Measurements from ENCODE around the gene GPC3.
"Not testable (repeated sequence)": the region's sequence is repeated elsewhere in the genome, so short reads cannot be mapped to it uniquely, and the experiment has no call there.

Gene GPC3

GRCh38 chrX:133630362-133630761, 355.0 kb downstream of the GPC3 start:
- Histone ChIP-seq H3K27me3 (replicated peaks; ENCODE audit: control insufficient read depth, insufficient read depth, low read length) (no peaks in the 10 kb centered on the region), H3K36me3 (ENCODE audit: control insufficient read depth, insufficient read depth, low read length) (no peaks in the 10 kb centered on the region), H3K4me3 (replicated peaks; ENCODE audit: low read depth, low read length) (no peak overlapping the region)
- TF ChIP-seq CTCF (IDR thresholded peaks at IDR 0.05; ENCODE audit: insufficient read depth, low read length, poor library complexity, severe bottlenecking) = no peak
- DNase-seq (ENCODE audit: extremely low read depth, insufficient read length) = no peak

GRCh38 chrX:133627673-133628072, 357.7 kb downstream of the GPC3 start:
- TF ChIP-seq CTCF (IDR thresholded peaks at IDR 0.05; ENCODE audit: insufficient read depth, low read length, poor library complexity, severe bottlenecking) = no peak
- Histone ChIP-seq H3K4me3 (replicated peaks; ENCODE audit: low read depth, low read length) (no peak overlapping the region), H3K36me3 (ENCODE audit: control insufficient read depth, insufficient read depth, low read length) (no peaks in the 10 kb centered on the region), H3K27me3 (replicated peaks; ENCODE audit: control insufficient read depth, insufficient read depth, low read length) (no peaks in the 10 kb centered on the region)
- no peak for DNase-seq (ENCODE audit: extremely low read depth, insufficient read length)

- DNase-seq (ENCODE audit: extremely low read depth, insufficient read length); H3K36me3 ChIP-seq (ENCODE audit: control insufficient read depth, insufficient read depth, low read length); H3K27me3 ChIP-seq (replicated peaks; ENCODE audit: control insufficient read depth, insufficient read depth, low read length); H3K4me3 ChIP-seq (replicated peaks; ENCODE audit: low read depth, low read length): not testable (repeated sequence)
Measured at GRCh38 chrX:133621384-133621783, 364.0 kb downstream of the GPC3 start.

GRCh38 chrX:133611676-133612075, 373.7 kb downstream of the GPC3 start:
- Histone ChIP-seq H3K36me3 (ENCODE audit: control insufficient read depth, insufficient read depth, low read length) (no peaks in the 10 kb centered on the region), H3K4me3 (replicated peaks; ENCODE audit: low read depth, low read length) (no peak overlapping the region), H3K27me3 (replicated peaks; ENCODE audit: control insufficient read depth, insufficient read depth, low read length) (no peaks in the 10 kb centered on the region)
- DNase-seq (ENCODE audit: extremely low read depth, insufficient read length) = no peak
- TF ChIP-seq CTCF (IDR thresholded peaks at IDR 0.05; ENCODE audit: insufficient read depth, low read length, poor library complexity, severe bottlenecking) = no peak

- no peak for DNase-seq (ENCODE audit: extremely low read depth, insufficient read length)
- no peak for TF ChIP-seq CTCF (IDR thresholded peaks at IDR 0.05; ENCODE audit: insufficient read depth, low read length, poor library complexity, severe bottlenecking)
- no peaks in the 10 kb centered on the region for H3K27me3 ChIP-seq (replicated peaks; ENCODE audit: control insufficient read depth, insufficient read depth, low read length)
- H3K4me3 ChIP-seq (replicated peaks; ENCODE audit: low read depth, low read length) = no peak overlapping the region
- H3K36me3 ChIP-seq (ENCODE audit: control insufficient read depth, insufficient read depth, low read length) = no peaks in the 10 kb centered on the region
Measured at GRCh38 chrX:133610056-133610455, 375.3 kb downstream of the GPC3 start.

- TF ChIP-seq CTCF (IDR thresholded peaks at IDR 0.05; ENCODE audit: insufficient read depth, low read length, poor library complexity, severe bottlenecking) = no peak
- H3K4me3 ChIP-seq (replicated peaks; ENCODE audit: low read depth, low read length) = no peak overlapping the region
- H3K36me3 ChIP-seq (ENCODE audit: control insufficient read depth, insufficient read depth, low read length) = no peaks in the 10 kb centered on the region
- no peaks in the 10 kb centered on the region for H3K27me3 ChIP-seq (replicated peaks; ENCODE audit: control insufficient read depth, insufficient read depth, low read length)
- no peak for DNase-seq (ENCODE audit: extremely low read depth, insufficient read length)
Measured at GRCh38 chrX:133609166-133609565, 376.2 kb downstream of the GPC3 start.
